Cardiac fibroblast (primary cell): Measurements from ENCODE around the gene EFR3B.
"Not testable (repeated sequence)": the region's sequence is repeated elsewhere in the genome, so short reads cannot be mapped to it uniquely, and the experiment has no call there.

Source experiments
- DNase-seq, 2 donors: peaks; one replicate each; pipeline versions ENCODE4 v3.0.0 to v3.0.0-alpha.2; 2010; ENCODE audit warnings: low read depth in 2 of 2
- H3K4me3 ChIP-seq, 2 donors: replicated peaks in 1 of 2; 1 replicate in 1 of 2; 2 replicates in 1 of 2; pipeline ENCODE4 v1.5.1; 2011; ENCODE audit warnings: low read depth in 2 of 2, low read length in 2 of 2, mild to moderate bottlenecking in 2 of 2, moderate library complexity in 1 of 2
- TF ChIP-seq, protein P1 (sequence below): IDR thresholded peaks from one replicate; pipeline ENCODE4 v1.5.1; 2011; ENCODE audit warnings: low read depth, mild to moderate bottlenecking, low read length, inconsistent platforms

The EFR3B gene

DNA sequence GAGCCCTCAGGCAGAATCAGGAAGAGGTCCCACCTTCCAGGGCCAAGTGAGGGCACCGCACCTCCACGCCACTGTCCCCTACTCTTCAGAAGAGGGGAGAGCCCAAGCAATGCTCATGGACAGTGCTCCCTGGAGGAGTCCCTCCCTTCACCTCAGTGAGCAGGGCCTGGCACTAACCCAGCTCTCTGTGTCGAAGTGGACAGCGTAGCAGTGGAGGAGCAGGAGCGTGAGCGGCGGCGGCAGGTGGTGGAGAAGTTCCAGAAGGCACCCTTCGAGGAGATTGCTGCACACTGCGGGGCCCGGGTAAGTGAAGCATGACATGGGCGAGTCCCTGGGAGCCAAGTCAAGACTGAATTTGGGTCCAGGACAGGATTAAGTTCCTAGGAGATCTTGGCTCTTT, 109.8 kb downstream of the EFR3B start:
- DNase-seq: no peak
- TF ChIP-seq, protein P1, sequence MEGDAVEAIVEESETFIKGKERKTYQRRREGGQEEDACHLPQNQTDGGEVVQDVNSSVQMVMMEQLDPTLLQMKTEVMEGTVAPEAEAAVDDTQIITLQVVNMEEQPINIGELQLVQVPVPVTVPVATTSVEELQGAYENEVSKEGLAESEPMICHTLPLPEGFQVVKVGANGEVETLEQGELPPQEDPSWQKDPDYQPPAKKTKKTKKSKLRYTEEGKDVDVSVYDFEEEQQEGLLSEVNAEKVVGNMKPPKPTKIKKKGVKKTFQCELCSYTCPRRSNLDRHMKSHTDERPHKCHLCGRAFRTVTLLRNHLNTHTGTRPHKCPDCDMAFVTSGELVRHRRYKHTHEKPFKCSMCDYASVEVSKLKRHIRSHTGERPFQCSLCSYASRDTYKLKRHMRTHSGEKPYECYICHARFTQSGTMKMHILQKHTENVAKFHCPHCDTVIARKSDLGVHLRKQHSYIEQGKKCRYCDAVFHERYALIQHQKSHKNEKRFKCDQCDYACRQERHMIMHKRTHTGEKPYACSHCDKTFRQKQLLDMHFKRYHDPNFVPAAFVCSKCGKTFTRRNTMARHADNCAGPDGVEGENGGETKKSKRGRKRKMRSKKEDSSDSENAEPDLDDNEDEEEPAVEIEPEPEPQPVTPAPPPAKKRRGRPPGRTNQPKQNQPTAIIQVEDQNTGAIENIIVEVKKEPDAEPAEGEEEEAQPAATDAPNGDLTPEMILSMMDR: no peak
- H3K4me3 ChIP-seq: no peak overlapping the region

- H3K4me3 ChIP-seq: no peak overlapping the region
- DNase-seq: no peak
- TF ChIP-seq, protein P1: no peak
These were observed 113.5 kb downstream of the EFR3B start for GRCh38 chr2:25155401-25155800.

- TF ChIP-seq, protein P1: no peak
- DNase-seq: no peak
- no peak overlapping the region for H3K4me3 ChIP-seq
These were observed 116.4 kb downstream of the EFR3B start for GRCh38 chr2:25158096-25158852.

DNA sequence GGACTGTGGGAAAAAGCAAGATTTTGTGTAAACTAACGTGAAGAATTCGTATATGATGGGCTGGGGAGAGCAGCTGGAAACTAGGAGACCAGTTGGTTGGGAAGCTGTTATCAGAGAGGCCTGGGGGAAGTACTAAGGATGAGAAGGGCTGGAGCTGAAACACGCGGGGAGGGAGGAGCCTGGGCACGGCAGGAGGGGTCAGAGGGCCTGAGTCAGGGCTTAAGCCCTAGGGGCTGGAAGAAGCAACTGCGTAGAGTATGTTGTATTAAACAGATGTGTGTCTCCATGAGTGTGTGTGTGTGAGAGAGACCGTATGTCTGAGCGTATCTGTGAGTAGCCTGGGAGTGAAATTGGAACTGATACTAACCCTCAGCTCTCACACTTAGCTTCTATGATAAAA, 118.1 kb downstream of the EFR3B start:
- H3K4me3 ChIP-seq: no peak overlapping the region
- TF ChIP-seq, protein P1: no peak
- peak; percentile 15 to 22 for DNase-seq

DNA sequence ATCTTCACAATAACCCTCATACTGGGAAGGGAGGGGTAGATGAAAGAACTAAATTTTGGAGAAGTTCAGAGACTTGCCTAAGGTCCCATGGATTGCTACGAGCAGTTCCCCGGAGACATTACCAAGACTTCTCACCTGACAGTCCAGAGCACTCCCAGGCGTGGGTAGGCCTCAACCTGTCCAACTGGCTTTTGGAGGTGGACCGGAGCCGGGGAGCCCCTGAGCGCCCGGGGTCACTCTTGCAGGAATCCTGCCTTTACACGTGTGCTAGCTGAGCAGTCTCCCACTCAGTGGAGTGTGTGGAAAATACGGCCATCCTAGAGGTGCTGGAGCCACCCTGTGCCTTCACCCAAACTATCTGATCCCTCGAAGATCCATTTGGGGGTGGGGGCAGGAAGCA, 118.5 kb downstream of the EFR3B start:
- TF ChIP-seq, protein P1: no peak
- DNase-seq: no peak
- no peak overlapping the region for H3K4me3 ChIP-seq

- H3K4me3 ChIP-seq: peak overlapping the region in 1 of 2 donors; percentile 10
- TF ChIP-seq, protein P1: no peak
- DNase-seq: peak; percentile 16 to 40
These were observed 119.3 kb downstream of the EFR3B start for GRCh38 chr2:25161055-25161781.

DNA sequence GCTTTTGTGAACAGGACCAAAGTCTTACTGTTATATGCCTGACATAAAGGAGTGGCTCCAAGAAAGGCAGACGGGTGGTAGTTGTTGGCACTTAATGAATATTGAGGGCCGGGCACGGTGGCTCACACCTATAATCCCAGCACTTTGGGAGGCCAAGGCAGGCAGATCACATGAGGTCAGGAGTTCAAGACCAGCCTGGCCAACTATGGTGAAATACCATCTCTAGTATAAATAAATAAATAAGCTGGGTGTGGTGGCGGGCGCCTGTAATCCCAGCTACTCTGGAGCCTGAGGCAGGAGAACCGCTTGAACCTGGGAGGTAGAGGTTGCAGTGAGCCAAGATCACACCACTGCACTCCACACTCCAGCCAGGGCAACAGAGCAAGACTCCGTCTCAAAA, 120.2 kb downstream of the EFR3B start:
- not testable (repeated sequence) for H3K4me3 ChIP-seq, DNase-seq
